Stimulated activated CD4-positive, alpha-beta T cell treated with anti-CD3 and anti-CD28 coated beads, Interleukin-2, amount 100 ng/mL, for 4 hours (primary cell): ENCODE results near the gene VSTM4.

ENCODE experiments used
- DNase-seq: peaks from one replicate; pipeline ENCODE4 v3.0.0-alpha.2; 2020; ENCODE audit warnings: low read depth

VSTM4 gene

GRCh38 chr10:49141541-49142332 is 26.4 kb upstream of the VSTM4 start:
- no peak for DNase-seq

GRCh38 chr10:49140304-49141177 is 25.2 kb upstream of the VSTM4 start:
- DNase-seq, result no peak

DNA sequence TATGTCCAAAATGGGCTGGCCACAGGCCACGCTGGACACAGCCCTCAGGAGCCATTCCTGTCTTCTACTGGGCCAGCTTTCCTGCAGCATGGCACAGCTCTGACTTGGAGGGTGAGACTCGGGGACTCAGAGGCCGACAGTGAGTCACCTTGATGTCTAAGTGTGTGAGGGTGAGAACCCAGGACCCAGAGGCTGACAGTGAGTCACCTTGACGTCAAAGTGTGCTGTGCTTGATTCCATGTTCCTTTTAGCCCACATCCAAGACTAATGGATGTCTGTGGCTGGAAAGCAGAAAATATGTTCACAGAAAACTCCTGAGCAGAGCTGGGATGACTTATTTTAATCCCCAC is 24.5 kb upstream of the VSTM4 start:
- DNase-seq, result no peak

DNA sequence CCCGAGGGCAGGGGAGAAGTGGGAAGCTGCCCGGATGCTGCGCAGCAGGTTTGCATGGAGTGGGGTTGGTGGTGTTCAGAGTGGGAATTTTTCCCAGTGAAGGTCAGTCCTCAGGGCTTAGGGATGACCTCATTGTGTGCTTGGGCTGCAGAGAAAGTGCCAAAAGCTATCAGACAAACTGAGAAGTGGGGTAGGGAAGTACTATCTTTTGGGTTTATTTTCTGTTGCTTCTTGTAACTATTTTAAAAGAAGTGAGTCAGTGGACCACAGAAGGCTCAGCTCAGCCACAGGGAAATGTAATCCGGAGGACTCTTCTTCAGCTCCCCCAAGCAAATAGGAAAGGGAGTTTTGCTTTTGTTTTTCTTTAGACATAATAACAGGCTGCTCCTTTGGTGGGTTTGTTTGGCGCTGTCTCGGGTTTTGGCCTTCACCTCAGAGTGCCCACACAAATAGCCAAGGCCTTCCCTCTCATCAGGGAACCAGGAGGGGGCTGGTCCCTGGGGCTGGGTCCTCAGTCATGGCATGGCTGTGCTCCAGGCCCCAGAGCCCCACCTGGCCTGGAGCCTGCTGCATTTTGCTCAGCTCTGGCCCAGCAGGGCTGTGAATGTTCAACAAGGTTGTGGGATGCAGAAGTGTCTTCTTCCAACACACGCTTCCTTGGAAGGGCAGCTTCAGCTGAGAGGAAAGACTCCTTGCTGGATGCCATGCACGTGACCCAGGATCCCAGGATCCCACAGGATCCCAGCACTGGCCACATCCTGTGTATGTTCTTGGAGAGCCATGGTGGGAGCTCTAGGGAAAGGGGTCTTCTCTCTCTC is 23.9 kb upstream of the VSTM4 start:
- no peak for DNase-seq

DNA sequence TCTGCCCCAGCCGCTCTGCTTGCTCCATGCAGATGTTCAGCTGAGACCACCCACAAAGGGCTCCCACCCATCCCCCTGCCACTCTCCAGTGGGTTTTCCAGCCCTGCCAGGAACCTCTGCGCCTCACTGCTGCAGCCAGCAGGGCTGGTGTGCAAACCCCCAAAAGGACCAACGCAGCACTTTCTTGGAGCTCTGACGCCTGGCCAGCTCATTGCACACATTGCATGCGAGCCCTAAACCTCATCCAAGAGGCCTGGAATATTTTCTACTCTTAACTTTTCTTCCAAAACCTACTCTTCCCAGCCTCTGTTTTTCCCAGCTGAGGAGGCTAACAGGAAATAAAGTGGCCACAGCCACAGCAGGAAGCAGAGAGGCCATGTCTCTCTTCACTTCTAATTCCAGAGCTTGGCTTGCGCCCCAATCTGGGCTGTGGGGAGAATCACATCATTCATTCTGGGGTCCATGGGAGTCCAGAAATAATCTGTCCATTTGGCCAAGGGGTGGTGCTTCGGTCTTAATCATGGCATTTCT is 23.1 kb upstream of the VSTM4 start:
- DNase-seq, result no peak

DNA sequence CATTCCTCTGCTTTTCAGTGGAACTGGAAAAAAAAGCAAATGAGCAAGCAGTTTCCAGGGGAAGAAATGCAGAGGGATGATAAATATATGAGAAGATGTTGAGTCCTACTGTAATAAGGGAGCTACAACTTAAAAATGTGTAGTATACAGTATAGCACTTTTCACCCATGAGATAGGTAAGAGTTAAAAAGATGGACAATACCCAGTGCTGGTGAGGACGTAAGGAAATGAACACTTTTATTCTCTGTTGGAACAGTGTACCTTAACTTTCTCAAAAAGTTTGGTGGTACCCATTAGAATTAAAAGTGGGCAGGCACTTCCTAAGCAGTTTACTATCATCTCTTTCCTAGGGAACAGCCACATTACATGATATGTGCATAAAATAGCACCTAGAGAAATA is 21.2 kb upstream of the VSTM4 start:
- no peak for DNase-seq

GRCh38 chr10:49135575-49136313 is 20.4 kb upstream of the VSTM4 start:
- no peak for DNase-seq

GRCh38 chr10:49134327-49134726 is 19.0 kb upstream of the VSTM4 start:
- no peak for DNase-seq

GRCh38 chr10:49133706-49134248 is 18.5 kb upstream of the VSTM4 start, which contains the start of gene FAM170B:
TSS of gene FAM170B (minus strand) at chr10:49134021. CDS start at chr10:49133918, 103 bp downstream.
- DNase-seq, result no peak

DNA sequence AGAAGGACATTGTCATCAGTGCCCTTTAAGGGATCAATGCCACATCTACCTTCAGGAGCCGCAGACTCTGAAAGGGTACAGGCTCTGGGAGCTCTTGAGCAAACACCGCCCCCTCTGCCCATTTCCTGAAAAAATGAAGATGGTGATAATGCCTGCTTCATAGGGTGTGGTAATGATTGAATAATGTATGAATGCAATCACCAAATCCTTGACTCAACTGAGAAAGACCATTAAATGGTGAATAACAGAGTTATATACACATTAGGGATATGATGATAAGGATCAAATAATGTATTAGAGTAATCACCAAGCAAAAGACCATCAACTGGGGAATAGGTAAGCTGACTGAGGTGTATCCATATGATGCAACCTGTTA is 17.0 kb upstream of the VSTM4 start:
- no peak for DNase-seq

- no peak for DNase-seq
These were observed 16.4 kb upstream of the VSTM4 start for GRCh38 chr10:49131507-49132361.

- DNase-seq, result no peak
These were observed 14.1 kb upstream of the VSTM4 start for GRCh38 chr10:49129376-49129775.

DNA sequence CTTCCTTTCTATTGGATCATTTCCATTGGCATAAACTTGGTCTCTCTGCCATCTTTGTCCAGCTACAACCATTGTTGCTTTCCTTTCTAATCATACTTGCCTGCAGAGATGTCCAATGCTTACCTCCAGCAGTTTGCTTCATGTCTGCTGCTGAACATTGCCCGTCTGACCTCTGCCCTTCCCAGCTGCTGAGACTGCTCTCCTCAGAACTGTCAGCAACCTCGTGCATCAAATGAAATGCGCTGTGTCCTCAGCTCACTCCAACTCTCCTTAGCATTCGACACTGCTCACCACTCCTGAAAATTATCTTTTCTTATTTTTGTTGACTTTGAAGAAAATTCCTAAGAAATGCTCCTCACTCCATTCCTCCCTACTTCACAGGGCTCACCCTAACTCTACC is 13.5 kb upstream of the VSTM4 start:
- DNase-seq, result no peak

GRCh38 chr10:49123981-49124950 is 8.9 kb upstream of the VSTM4 start:
- DNase-seq, result no peak

DNA sequence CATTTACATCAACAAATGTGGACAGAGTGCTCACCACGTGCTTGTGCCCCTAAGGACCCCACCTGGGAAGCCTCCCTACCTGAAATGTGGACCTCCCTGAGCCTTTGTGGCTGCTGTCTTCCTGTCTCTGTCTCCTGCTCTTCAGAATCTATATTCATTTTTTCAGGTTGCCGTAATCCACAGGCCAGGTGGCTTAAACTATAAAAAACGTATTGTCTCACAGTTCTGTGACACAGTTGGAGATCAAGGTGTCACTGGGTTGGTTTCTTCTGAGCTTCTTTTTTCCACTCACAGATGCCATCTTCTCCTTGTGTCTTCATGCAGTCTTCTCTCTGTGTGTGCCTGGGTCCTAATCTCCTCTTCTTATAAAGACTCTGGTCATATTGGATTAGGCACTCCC is 5.6 kb upstream of the VSTM4 start:
- DNase-seq, result no peak

GRCh38 chr10:49119746-49120145 is 4.4 kb upstream of the VSTM4 start:
- no peak for DNase-seq

DNA sequence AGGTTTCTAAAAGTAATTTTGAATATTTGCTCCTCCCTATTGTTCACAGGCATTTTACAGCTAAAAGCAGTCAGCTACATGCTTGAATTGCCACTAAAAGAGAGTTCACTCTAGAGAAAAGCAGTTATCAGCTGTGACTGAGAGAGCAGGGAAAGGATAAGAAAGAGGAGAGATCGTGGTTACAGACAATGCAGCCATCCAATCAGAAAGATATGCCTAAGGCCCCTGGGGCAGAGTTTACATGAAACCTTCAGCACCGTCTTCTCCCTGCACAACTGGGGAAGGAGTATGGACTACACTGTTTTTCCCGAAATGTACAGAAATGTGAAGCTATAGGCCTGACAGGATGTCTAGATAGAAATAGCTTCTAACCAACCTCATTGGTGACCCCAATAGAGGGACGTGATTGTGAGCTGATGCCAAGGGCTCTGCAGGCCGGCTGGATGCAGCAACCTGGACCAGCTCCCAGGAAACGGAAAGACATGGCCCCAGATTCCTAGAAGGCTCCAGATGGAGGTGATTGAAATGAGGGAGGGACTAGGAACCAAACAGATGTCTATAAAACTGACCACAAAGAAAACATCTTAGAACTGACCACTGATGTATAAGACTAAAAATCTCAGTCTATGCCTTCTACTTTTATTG is 3.2 kb upstream of the VSTM4 start:
- no peak for DNase-seq

- DNase-seq, result no peak
These were observed 2.2 kb upstream of the VSTM4 start for GRCh38 chr10:49117376-49118070.
